Measurements from ENCODE around the gene PMAIP1.

The PMAIP1 gene

GRCh38 chr18:59861963-59862819 lies 37.6 kb upstream of the PMAIP1 start:
- TF ChIP-seq REST (IDR thresholded peaks at IDR 0.05; ENCODE audit: insufficient read depth in 1 of 2, low read depth in 2 of 2, low read length in 2 of 2) (no peak), SIN3A (IDR thresholded peaks at IDR 0.05; ENCODE audit: borderline replicate concordance, insufficient read depth, low read length) (no peak), TAF1 (IDR thresholded peaks at IDR 0.05; ENCODE audit: borderline replicate concordance, insufficient read depth, low read length) (no peak), FOXP2 (optimal IDR thresholded peaks at IDR 0.05; ENCODE audit: borderline replicate concordance, extremely low read depth, extremely low read length, insufficient read depth) (no peak)

- no peak for TF ChIP-seq FOXP2 (optimal IDR thresholded peaks at IDR 0.05; ENCODE audit: borderline replicate concordance, extremely low read depth, extremely low read length, insufficient read depth)
- TF ChIP-seq REST (IDR thresholded peaks at IDR 0.05; ENCODE audit: insufficient read depth in 1 of 2, low read depth in 2 of 2, low read length in 2 of 2) = no peak
- no peak for TF ChIP-seq TAF1 (IDR thresholded peaks at IDR 0.05; ENCODE audit: borderline replicate concordance, insufficient read depth, low read length)
- TF ChIP-seq SIN3A (IDR thresholded peaks at IDR 0.05; ENCODE audit: borderline replicate concordance, insufficient read depth, low read length) = no peak
- TF ChIP-seq POLR2AphosphoS5 (IDR thresholded peaks at IDR 0.05; ENCODE audit: low read depth, low read length) = no peak
Observed at GRCh38 chr18:59865241-59865986, 34.4 kb upstream of the PMAIP1 start.

- TF ChIP-seq REST (IDR thresholded peaks at IDR 0.05; ENCODE audit: insufficient read depth in 1 of 2, low read depth in 2 of 2, low read length in 2 of 2) = no peak
- TF ChIP-seq SIN3A (IDR thresholded peaks at IDR 0.05; ENCODE audit: borderline replicate concordance, insufficient read depth, low read length) = no peak
- TF ChIP-seq POLR2AphosphoS5 (IDR thresholded peaks at IDR 0.05; ENCODE audit: low read depth, low read length) = no peak
- no peak for TF ChIP-seq TAF1 (IDR thresholded peaks at IDR 0.05; ENCODE audit: borderline replicate concordance, insufficient read depth, low read length)
- no peak for TF ChIP-seq FOXP2 (optimal IDR thresholded peaks at IDR 0.05; ENCODE audit: borderline replicate concordance, extremely low read depth, extremely low read length, insufficient read depth)
Observed at GRCh38 chr18:59866551-59867269, 33.1 kb upstream of the PMAIP1 start.

GRCh38 chr18:59867337-59868104 lies 32.3 kb upstream of the PMAIP1 start:
- TF ChIP-seq FOXP2 (optimal IDR thresholded peaks at IDR 0.05; ENCODE audit: borderline replicate concordance, extremely low read depth, extremely low read length, insufficient read depth) (no peak), SIN3A (IDR thresholded peaks at IDR 0.05; ENCODE audit: borderline replicate concordance, insufficient read depth, low read length) (no peak), POLR2AphosphoS5 (IDR thresholded peaks at IDR 0.05; ENCODE audit: low read depth, low read length) (no peak), TAF1 (IDR thresholded peaks at IDR 0.05; ENCODE audit: borderline replicate concordance, insufficient read depth, low read length) (no peak), REST (IDR thresholded peaks at IDR 0.05; ENCODE audit: insufficient read depth in 1 of 2, low read depth in 2 of 2, low read length in 2 of 2) (no peak)

Measured in PFSK-1 (cell line).